ENCODE results near the gene LMO3.

The LMO3 gene

GRCh38 chr12:16583969-16584745 lies 21.8 kb downstream of the LMO3 start (continued):
- TF ChIP-seq PATZ1 (CRISPR knock-in tag; IDR thresholded peaks at IDR 0.05; ENCODE audit: borderline replicate concordance) (no peak), BACH2 (CRISPR knock-in tag; IDR thresholded peaks at IDR 0.05; ENCODE audit: borderline replicate concordance) (no peak), SNAI2 (CRISPR knock-in tag; IDR thresholded peaks at IDR 0.05) (no peak), ZNF8 (CRISPR knock-in tag; IDR thresholded peaks at IDR 0.05) (no peak), GLIS3 (CRISPR knock-in tag; IDR thresholded peaks at IDR 0.05) (no peak), POU6F1 (CRISPR knock-in tag; IDR thresholded peaks at IDR 0.05; ENCODE audit: borderline replicate concordance, low read depth) (no peak), ISL1 (CRISPR knock-in tag; IDR thresholded peaks at IDR 0.05) (no peak), TOX (CRISPR knock-in tag; IDR thresholded peaks at IDR 0.05; ENCODE audit: borderline replicate concordance) (no peak), CSDC2 (CRISPR knock-in tag; IDR thresholded peaks at IDR 0.05) (no peak), ZNF70 (CRISPR knock-in tag; IDR thresholded peaks at IDR 0.05) (no peak)

GRCh38 chr12:16581416-16581815 lies 24.5 kb downstream of the LMO3 start:
- no peak for TF ChIP-seq ZFP3 (CRISPR knock-in tag; IDR thresholded peaks at IDR 0.05)
- no peak for TF ChIP-seq CSRNP3 (CRISPR knock-in tag; IDR thresholded peaks at IDR 0.05)
- TF ChIP-seq TCF4 (CRISPR knock-in tag; IDR thresholded peaks at IDR 0.05; ENCODE audit: borderline replicate concordance): no peak
- no peak for TF ChIP-seq PPARA (CRISPR knock-in tag; IDR thresholded peaks at IDR 0.05; ENCODE audit: borderline replicate concordance)
- TF ChIP-seq SNAI2 (CRISPR knock-in tag; IDR thresholded peaks at IDR 0.05): no peak
- TF ChIP-seq ZNF8 (CRISPR knock-in tag; IDR thresholded peaks at IDR 0.05): no peak

GRCh38 chr12:16579041-16579440 lies 26.9 kb downstream of the LMO3 start:
- ATAC-seq: no peak
- TF ChIP-seq TCF4 (CRISPR knock-in tag; IDR thresholded peaks at IDR 0.05; ENCODE audit: borderline replicate concordance) (no peak), PPARA (CRISPR knock-in tag; IDR thresholded peaks at IDR 0.05; ENCODE audit: borderline replicate concordance) (no peak), BACH2 (CRISPR knock-in tag; IDR thresholded peaks at IDR 0.05; ENCODE audit: borderline replicate concordance) (no peak), TSHZ2 (CRISPR knock-in tag; IDR thresholded peaks at IDR 0.05) (no peak), CREB5 (CRISPR knock-in tag; IDR thresholded peaks at IDR 0.05; ENCODE audit: low read depth) (no peak), ZNF8 (CRISPR knock-in tag; IDR thresholded peaks at IDR 0.05) (no peak), PATZ1 (CRISPR knock-in tag; IDR thresholded peaks at IDR 0.05; ENCODE audit: borderline replicate concordance) (no peak), GLIS3 (CRISPR knock-in tag; IDR thresholded peaks at IDR 0.05) (no peak), ESRRG (CRISPR knock-in tag; IDR thresholded peaks at IDR 0.05) (no peak), OSR1 (CRISPR knock-in tag; IDR thresholded peaks at IDR 0.05) (no peak), ZFP30 (CRISPR knock-in tag; IDR thresholded peaks at IDR 0.05) (no peak), ZNF70 (CRISPR knock-in tag; IDR thresholded peaks at IDR 0.05) (no peak), ARNTL (CRISPR knock-in tag; IDR thresholded peaks at IDR 0.05; ENCODE audit: borderline replicate concordance, low read depth) (no peak), ZFP3 (CRISPR knock-in tag; IDR thresholded peaks at IDR 0.05) (no peak)

More at GRCh38 chr12:16581416-16581815, 24.5 kb downstream of the LMO3 start:
- no peak for ATAC-seq

Data from SK-N-SH treated with all-trans-retinoic acid at 6 μM for 48 hours (cell line).